Astrocyte of the cerebellum (primary cell): ENCODE measurements around the gene OPCML.

Experiments used
- DNase-seq: peaks from one replicate; pipeline ENCODE4 v3.0.0-alpha.2; 2011; ENCODE audit warnings: low read depth
- H3K4me3 ChIP-seq: 2 replicates; pipeline ENCODE4 v1.5.1; 2011; ENCODE audit warnings: mild to moderate bottlenecking, low read depth, low read length, moderate library complexity
- CTCF ChIP-seq: IDR thresholded peaks from 2 replicates; pipeline ENCODE4 v1.5.1; 2012; ENCODE audit warnings: low read length, low read depth, moderate library complexity, mild to moderate bottlenecking; ENCODE audit errors: missing control alignments
- in situ Hi-C: cut with HindIII; loops from 2 replicates; pipeline ENCODE4 v1.10.0; 2017; ENCODE audit warnings: low sequenced_read_pairs

Gene OPCML

GRCh38 chr11:133238027-133238426 lies 294.3 kb downstream of the OPCML start:
- in situ Hi-C loops = no loop called here
- TF ChIP-seq CTCF = no peak
- DNase-seq = no peak
- H3K4me3 ChIP-seq = no peak overlapping the region

- H3K4me3 ChIP-seq = no peak overlapping the region
- TF ChIP-seq CTCF = no peak
- no peak for DNase-seq
- in situ Hi-C loops = no loop called here
Observed at GRCh38 chr11:133235381-133235780, 296.9 kb downstream of the OPCML start.

GRCh38 chr11:133234883-133235282 lies 297.4 kb downstream of the OPCML start:
- DNase-seq = no peak
- no peak for TF ChIP-seq CTCF
- in situ Hi-C loops = no loop called here
- no peak overlapping the region for H3K4me3 ChIP-seq

- no peak for TF ChIP-seq CTCF
- in situ Hi-C loops = no loop called here
- no peak for DNase-seq
- no peak overlapping the region for H3K4me3 ChIP-seq
Observed at GRCh38 chr11:133232665-133233064, 299.6 kb downstream of the OPCML start.

- no peak for DNase-seq
- in situ Hi-C loops = no loop called here
- TF ChIP-seq CTCF = no peak
- H3K4me3 ChIP-seq = no peak overlapping the region
Observed at GRCh38 chr11:133230431-133230830, 301.9 kb downstream of the OPCML start.

GRCh38 chr11:133228471-133229329 lies 303.6 kb downstream of the OPCML start:
- no peak for TF ChIP-seq CTCF
- in situ Hi-C loops = no loop called here

More at GRCh38 chr11:133228471-133229329, 303.6 kb downstream of the OPCML start:
- no peak for DNase-seq
- no peak overlapping the region for H3K4me3 ChIP-seq
